Measurements from ENCODE around the gene GATD1.

GATD1 gene

DNA sequence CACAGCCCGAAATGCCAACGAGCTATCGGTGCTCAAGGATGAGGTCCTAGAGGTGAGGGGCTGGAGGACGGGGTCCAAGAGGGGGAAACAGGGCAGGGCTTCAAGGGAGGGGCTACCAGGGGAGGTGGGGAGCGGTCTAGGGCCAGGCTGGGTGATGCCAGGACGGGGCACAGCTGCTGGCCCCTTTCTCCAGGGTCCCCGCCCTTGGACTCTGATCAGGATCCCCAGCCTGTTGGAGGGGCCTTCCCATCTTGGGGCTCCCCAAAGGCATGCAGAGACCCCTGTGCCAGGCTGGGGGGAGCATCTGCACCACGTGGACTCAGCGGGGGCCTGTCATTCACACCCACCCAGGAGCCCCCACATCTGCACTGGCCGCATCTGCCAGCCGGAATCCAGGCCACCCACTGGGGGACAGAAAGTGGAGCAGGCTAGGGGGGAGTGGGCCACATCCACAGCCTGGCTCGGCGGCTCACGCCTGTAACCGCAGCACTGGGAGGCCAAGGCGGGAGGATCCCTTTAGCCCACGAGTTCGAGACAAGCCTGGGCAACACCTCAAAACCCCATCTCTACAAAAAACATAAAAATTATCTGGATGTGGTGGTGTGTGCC, 52.4 kb downstream of the GATD1 start:
- no peak for DNase-seq

DNA sequence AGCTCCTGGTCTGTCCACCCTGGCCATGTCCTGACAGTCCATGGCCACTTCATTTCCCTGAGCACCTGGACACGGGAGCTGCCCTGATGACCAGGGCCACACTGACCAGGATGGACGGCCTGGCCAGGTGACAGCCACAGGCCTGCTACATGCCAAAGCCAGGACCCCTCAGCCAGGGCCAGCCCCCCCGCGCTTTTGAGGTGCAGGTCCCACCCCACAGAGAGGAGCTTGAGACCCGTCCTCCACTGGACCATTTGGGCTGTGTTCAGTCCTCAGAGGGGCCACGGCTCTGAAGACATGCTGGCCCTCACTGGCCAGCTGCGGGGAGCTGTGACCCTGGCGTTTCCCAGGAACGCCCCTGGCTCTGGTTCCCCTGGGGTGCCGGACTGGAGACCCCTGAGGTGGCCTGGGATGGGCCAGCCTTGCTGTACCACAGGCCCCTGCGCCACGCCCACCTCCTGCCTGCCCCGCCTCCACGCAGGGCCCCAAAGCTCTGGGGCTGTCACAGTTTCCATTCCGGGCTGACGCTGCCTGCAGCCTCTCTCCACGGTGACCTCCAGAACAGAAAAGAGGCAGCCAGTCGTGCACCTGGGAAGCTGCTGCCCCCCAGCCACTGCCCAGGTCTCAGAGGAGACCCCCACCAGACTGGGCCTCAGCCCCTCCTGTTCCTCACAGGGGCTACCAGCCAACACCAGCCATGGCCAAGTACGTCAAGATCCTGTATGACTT, 53.1 kb downstream of the GATD1 start:
- DNase-seq: no peak

DNA sequence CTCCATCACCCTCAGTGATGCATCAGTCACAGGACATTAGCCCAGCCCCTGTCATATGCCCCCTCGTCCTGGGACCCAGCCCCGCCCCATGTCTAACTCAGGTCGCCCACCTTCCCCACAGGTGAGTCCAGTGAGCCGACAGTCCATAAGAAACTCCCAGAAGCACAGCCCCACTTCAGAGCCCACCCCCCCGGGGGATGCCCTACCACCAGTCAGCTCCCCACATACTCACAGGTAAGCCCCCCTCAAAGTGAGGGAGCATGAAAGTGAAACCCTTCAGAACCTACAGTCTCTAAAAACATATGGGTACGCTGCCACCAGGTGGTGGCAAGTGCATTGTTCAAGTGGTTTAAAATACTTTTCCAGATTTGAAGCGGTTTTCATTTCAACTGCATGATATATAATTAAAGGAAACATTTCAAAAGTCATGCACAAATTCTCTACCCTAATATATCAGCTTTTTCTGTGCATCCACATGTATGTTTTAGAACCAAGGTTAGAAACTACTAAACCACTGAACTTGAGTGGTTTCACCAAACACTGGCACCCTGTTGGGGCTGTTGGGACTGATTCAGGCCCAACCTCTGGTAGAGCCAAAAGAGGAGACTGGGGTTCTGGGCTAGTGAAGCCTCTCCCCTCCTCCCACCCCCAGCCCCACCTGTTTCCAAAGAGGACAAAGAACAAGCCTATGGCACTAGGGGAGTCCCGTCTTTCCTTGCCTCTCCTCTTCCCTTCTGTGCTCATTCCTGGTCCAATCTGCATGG, 54.0 kb downstream of the GATD1 start:
- DNase-seq: peak; percentile 55

DNA sequence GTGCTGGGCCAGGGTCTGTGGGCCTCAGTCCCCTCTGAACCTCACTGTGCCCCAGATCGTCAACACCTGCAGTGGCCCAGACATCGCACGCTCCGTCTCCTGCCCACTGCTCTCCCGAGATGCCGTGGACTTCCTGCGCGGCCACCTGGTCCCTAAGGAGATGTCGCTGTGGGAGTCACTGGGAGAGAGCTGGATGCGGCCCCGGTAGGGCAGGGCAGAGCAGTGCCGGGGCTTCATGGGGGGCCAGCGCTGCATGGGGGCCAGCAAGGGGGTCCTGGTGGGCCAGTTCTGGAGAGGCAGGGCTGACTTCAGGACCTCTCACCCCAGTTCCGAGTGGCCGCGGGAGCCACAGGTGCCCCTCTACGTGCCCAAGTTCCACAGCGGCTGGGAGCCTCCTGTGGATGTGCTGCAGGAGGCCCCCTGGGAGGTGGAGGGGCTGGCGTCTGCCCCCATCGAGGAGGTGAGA, 54.9 kb downstream of the GATD1 start:
- DNase-seq: no peak

DNA sequence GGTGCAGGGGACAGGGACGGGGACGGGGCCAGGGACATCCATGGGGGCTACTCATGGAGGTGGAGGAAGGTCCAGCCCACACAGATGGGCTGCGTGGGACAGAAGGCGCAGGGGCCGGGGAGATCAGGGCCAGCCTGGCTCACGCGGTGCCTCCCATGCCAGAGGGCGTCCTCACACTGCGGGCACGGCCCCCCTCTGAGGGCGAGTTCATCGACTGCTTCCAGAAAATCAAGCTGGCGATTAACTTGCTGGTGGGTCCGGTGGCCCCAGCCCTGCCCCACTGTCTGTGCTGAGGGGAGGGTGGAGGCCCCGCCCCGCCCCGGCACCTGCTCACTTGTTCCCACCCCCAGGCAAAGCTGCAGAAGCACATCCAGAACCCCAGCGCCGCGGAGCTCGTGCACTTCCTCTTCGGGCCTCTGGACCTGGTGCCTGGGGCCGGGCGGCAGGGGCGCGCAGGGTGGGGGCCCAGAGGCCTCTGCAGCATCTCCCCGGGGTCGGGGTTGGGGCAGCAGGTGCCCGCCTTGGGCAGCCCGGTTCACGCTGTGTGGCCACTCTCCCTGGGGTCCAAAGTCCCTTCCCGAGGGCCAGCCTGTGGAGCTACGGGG, 55.4 kb downstream of the GATD1 start:
- DNase-seq: peak; percentile 60

DNA sequence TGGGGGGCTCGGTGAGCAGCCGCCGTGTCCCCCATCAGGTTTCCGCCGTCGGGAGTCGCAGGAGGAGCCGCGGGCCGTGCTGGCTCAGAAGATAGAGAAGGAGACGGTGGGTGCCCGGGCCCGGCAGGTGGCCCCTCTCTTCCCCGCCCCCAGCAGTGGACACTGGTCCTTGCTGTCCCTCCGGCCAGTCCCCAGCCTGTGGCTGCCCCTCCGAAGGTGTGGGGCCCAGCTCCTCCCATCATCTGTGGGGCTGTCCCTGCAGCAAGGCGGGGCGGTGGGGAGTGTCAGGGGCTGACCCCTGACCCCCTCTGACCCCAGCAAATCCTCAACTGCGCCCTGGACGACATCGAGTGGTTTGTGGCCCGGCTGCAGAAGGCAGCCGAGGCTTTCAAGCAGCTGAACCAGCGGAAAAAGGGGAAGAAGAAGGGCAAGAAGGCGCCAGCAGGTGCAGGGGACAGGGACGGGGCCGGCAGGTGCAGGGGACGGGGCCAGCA, 56.0 kb downstream of the GATD1 start:
- DNase-seq: no peak

DNA sequence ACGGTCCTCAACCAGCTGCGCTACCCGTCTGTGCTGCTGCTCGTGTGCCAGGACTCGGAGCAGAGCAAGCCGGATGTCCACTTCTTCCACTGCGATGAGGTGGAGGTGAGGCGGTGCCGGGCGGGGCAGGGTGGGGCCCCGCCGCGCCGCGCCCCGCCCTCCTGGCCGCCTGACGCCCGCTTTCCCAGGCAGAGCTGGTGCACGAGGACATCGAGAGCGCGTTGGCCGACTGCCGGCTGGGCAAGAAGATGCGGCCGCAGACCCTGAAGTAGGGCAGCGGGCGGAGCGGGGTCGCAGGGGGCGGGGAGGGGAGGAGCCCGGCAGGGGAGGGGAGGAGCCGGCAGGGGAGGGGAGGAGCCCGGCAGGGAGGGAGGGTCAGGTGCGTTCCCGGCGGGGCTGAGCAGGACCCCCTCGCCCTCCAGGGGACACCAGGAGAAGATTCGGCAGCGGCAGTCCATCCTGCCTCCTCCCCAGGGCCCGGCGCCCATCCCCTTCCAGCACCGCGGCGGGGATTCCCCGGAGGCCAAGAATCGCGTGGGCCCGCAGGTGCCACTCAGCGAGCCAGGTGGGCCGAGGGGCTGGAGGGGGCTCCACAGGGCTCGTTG, 56.5 kb downstream of the GATD1 start:
- peak; percentile 43 for DNase-seq

DNA sequence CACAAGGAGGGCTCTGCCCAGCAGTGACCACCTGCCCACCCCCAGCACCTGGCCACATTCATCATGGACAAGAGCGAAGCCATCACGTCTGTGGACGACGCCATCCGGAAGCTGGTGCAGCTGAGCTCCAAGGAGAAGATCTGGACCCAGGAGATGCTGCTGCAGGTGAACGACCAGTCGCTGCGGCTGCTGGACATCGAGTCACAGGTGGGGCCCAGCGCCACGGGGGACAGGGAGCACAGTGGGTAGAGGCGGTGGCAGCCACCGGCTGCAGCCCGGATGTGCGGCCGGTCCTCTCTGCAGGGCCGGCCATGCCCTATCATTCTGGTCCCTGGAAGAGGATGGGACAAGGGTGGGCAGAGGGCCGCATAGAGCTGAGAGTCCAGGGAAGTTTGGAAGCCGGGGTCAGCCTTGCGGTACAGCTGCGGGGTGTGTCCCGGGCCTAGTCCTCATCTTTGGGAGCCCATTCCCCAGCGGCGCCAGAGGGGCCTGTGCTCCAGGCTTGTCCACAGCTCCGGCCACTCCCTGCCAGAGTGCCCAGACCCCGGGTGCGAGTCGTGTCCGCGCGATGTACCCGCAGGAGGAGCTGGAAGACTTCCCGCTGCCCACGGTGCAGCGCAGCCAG, 57.2 kb downstream of the GATD1 start:
- no peak for DNase-seq

DNA sequence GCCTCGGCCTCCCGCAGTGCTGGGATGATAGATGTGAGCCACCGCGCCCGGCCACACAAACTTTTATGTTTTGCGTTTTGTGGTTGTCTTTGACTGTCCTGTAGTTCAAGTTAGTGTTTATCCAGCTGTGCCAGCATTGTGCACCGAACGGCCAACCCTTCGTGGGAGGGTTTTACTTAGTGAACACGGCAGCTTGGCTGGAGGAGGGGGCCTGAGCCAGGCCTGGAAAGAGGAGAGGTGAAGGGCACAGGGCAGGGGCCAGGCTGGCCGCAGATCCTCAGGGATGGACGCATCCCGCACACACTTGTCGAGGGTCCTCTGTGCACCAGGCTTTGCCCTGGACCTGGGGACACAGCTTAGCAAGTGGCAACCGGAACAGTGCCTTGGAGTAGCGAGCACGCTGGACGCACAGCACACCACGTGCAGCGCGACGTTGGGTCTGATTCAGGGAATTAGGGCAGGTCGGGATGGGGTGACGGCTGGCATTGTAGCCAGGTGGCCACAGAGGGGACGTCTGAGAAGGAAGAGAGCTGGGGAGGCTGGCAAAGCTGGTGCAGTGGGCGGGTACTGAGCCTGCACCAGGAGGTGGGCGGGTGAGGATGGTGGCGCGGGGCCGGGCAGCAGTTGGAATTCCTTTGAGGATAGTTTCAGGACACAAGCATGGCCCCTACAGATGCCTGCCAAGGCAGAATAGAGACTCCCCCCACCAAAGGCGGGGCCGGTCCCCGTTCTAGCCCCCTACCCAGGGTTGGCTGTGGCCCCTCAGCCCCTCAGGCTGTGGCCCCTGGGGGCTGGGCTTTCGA, 57.9 kb downstream of the GATD1 start:
- DNase-seq: no peak

Measured in NCI-H1436 (cell line).